OCI-LY7 (cell line): Measurements from ENCODE around the gene CNTN5. TPM values are rescaled to one million over a fixed set of nuclear protein-coding genes. Genes with fewer than 3 reads are reported as not detected.
"Not testable (repeated sequence)": the region's sequence is repeated elsewhere in the genome, so short reads cannot be mapped to it uniquely, and the experiment has no call there.

Source experiments
- BruUV-seq: library from RNA; stranded (reverse); fragments of 400-500 nt; replicated peaks from 2 replicates; lab custom pipeline; 2021; lab: Mats Ljungman, UMichigan
- CTCF ChIA-PET: fragments of 300-600 bp; sonication (Branson Sonifier 250); formaldehyde crosslinking; loops from one replicate; lab custom pipeline; 2022; ENCODE audit warnings: antibody characterized with exemption; ENCODE audit not compliant: unreplicated experiment; lab: Charles Lee
- POLR2A ChIA-PET: fragments of 300-600 bp; sonication (Branson Sonifier 250); formaldehyde crosslinking; loops from one replicate; lab custom pipeline; 2022; ENCODE audit warnings: antibody characterized with exemption; lab: Charles Lee
- DNase-seq: peaks from one replicate; pipeline ENCODE4 v3.0.0-alpha.2; 2015; ENCODE audit warnings: low spot score
- H2AFZ ChIP-seq: fragments of 200-600 bp; sonication (generic), shearing (Covaris generic); 2 replicates; pipeline ENCODE4 v1.6.1; 2014; ENCODE audit warnings: mild to moderate bottlenecking, antibody characterized with exemption, low read length, moderate library complexity
- H3K27ac ChIP-seq: fragments of 200-600 bp; sonication (generic); 2 replicates; pipeline ENCODE4 v1.5.1; 2014; ENCODE audit warnings: mixed run types, low read depth, mild to moderate bottlenecking, moderate library complexity, low read length, inconsistent platforms; ENCODE audit not compliant: poor library complexity, severe bottlenecking
- H3K36me3 ChIP-seq: fragments of 200-600 bp; sonication (generic); 2 replicates; pipeline ENCODE4 v1.6.1; 2014; ENCODE audit warnings: mild to moderate bottlenecking, antibody characterized with exemption, low read length, moderate library complexity, mixed read lengths; ENCODE audit not compliant: insufficient read depth
- H3K4me1 ChIP-seq: fragments of 200-600 bp; sonication (generic); 2 replicates; pipeline ENCODE4 v1.5.1; 2014; ENCODE audit warnings: mild to moderate bottlenecking, low read length; ENCODE audit not compliant: insufficient read depth, poor library complexity, severe bottlenecking
- H3K4me2 ChIP-seq: fragments of 200-600 bp; sonication (generic); 2 replicates; pipeline ENCODE4 v1.6.1; 2014; ENCODE audit warnings: mild to moderate bottlenecking, low read length
- H3K4me3 ChIP-seq: fragments of 200-600 bp; sonication (generic); 2 replicates; pipeline ENCODE4 v1.5.1; 2014; ENCODE audit warnings: mild to moderate bottlenecking, low read depth, low read length; ENCODE audit not compliant: poor library complexity, severe bottlenecking
- H3K79me2 ChIP-seq: fragments of 200-600 bp; sonication (generic); 2 replicates; pipeline ENCODE4 v1.6.1; 2016; ENCODE audit warnings: low read depth, mild to moderate bottlenecking, low read length, moderate library complexity, mixed read lengths; ENCODE audit not compliant: insufficient read depth
- H3K9me2 ChIP-seq: fragments of 200-600 bp; sonication (generic); 2 replicates; pipeline ENCODE4 v1.6.1; 2016; ENCODE audit warnings: mild to moderate bottlenecking, low read length, mixed read lengths; ENCODE audit not compliant: insufficient read depth
- H3K9me3 ChIP-seq: fragments of 200-600 bp; sonication (generic); 2 replicates; pipeline ENCODE4 v1.6.1; 2014; ENCODE audit warnings: mild to moderate bottlenecking, mixed run types, low read length, mixed read lengths
- H4K20me1 ChIP-seq: fragments of 200-600 bp; sonication (generic); 2 replicates; pipeline ENCODE4 v1.6.1; 2014; ENCODE audit warnings: mild to moderate bottlenecking, antibody characterized with exemption, low read length, moderate library complexity, mixed read lengths; ENCODE audit not compliant: insufficient read depth
- EZH2phosphoT487 ChIP-seq: fragments of 200-600 bp; sonication (generic); IDR thresholded peaks from 2 replicates; pipeline ENCODE4 v1.6.1; 2018; ENCODE audit warnings: low read depth, borderline replicate concordance, mild to moderate bottlenecking, mixed run types, antibody characterized with exemption, low read length, moderate library complexity, mixed read lengths
- intact Hi-C: fragments of 100-400 bp; cut with micrococcal nuclease; formaldehyde crosslinking; loops from one replicate; pipeline ENCODE4 v1.10.0; 2022; ENCODE audit not compliant: unreplicated experiment
- total RNA-seq, 2 experiments: library from RNA; depleted of rRNA in 1 of 2; stranded (reverse); fragments of >200 nt in 1 of 2; shearing (Covaris generic) in 1 of 2; gene quantifications; 2 replicates each; pipeline ENCODE4 v1.2.3, GENCODE V29; 2014 to 2022
- TF ChIP-seq, protein P1 (sequence below): fragments of 200-600 bp; sonication (generic); conservative IDR thresholded peaks from 2 replicates; pipeline ENCODE4 v1.5.1; 2014; ENCODE audit warnings: mild to moderate bottlenecking, antibody characterized with exemption, low read length, moderate library complexity, mixed read lengths

CNTN5 gene
- total RNA-seq, 2 experiments from 2014 or later = not detected

DNA sequence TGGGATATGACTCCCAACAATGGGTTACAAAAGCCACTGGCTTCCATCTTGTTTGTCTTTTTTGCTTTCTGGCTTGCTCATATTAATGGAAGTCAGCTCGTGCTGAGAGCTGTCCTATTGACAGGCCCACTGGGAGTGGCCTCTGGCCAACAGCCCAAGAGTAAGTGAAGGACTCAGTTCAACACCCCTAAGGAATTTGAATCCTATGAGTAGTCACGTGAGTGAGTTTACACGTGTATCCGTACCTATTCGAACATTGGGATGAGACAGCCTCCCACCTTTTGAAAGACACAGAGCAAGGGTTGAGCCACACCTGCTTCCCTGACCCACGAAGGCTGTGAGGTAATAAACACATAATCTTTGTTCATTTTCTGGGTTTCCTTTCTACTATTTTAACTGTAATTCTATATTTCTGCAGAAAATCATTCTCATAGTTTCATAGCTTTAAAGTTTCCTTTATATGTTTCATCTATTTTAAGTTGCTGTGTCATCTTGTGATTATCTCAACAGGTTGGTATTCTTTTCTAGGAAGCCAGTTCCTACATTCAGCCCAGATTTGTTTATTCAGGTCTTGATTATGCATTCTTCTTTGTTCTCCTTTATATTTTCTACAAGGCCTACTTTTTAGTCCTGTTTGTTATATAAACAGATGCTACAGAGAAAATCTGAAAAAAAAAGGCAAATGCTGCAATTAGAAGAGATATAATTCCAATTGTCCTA, 802.3 kb downstream of the CNTN5 start:
- H2AFZ ChIP-seq = no peak overlapping the region
- no peaks in the 10 kb centered on the region for H4K20me1 ChIP-seq
- H3K4me3 ChIP-seq = no peak overlapping the region
- H3K4me1 ChIP-seq = no peaks in the 10 kb centered on the region
- H3K36me3 ChIP-seq = no peaks in the 10 kb centered on the region
- H3K9me2 ChIP-seq = no peaks in the 10 kb centered on the region
- H3K9me3 ChIP-seq = no peaks in the 10 kb centered on the region
- no peak overlapping the region for H3K4me2 ChIP-seq
- ChIA-PET POLR2A (no interaction called here), CTCF (no interaction called here)
- TF ChIP-seq EZH2phosphoT487 = no peak
- TF ChIP-seq, protein P1, sequence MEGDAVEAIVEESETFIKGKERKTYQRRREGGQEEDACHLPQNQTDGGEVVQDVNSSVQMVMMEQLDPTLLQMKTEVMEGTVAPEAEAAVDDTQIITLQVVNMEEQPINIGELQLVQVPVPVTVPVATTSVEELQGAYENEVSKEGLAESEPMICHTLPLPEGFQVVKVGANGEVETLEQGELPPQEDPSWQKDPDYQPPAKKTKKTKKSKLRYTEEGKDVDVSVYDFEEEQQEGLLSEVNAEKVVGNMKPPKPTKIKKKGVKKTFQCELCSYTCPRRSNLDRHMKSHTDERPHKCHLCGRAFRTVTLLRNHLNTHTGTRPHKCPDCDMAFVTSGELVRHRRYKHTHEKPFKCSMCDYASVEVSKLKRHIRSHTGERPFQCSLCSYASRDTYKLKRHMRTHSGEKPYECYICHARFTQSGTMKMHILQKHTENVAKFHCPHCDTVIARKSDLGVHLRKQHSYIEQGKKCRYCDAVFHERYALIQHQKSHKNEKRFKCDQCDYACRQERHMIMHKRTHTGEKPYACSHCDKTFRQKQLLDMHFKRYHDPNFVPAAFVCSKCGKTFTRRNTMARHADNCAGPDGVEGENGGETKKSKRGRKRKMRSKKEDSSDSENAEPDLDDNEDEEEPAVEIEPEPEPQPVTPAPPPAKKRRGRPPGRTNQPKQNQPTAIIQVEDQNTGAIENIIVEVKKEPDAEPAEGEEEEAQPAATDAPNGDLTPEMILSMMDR = no peak
- intact Hi-C loops = no loop called here
- DNase-seq = no peak
- no peaks in the 10 kb centered on the region for H3K79me2 ChIP-seq
- BruUV-seq = no TSS peak
- H3K27ac ChIP-seq = no peak overlapping the region

DNA sequence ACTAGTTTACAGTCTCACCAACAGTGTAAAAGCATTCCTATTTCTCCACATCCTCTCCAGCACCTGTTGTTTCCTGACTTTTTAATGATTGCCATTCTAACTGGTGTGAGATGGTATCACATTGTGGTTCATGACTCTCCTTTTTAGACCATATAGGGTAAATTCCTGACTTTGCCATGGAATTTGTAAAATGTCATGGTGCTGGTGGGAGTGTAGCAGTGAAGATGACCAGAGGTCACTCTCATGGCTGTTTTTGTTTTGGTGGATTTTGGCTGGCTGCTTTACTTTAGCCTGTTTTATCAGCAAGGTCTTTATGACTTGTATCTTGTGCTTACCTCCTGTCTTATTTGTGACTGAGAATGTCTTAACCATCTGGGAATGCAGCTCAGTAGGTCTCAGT, 816.0 kb downstream of the CNTN5 start:
- H3K27ac ChIP-seq, CTCF ChIA-PET, H3K4me3 ChIP-seq, POLR2A ChIA-PET, H2AFZ ChIP-seq, BruUV-seq, H3K9me3 ChIP-seq, H3K4me2 ChIP-seq, H3K36me3 ChIP-seq, H3K9me2 ChIP-seq, H4K20me1 ChIP-seq, H3K79me2 ChIP-seq, H3K4me1 ChIP-seq, DNase-seq, intact Hi-C loops: not testable (repeated sequence)

DNA sequence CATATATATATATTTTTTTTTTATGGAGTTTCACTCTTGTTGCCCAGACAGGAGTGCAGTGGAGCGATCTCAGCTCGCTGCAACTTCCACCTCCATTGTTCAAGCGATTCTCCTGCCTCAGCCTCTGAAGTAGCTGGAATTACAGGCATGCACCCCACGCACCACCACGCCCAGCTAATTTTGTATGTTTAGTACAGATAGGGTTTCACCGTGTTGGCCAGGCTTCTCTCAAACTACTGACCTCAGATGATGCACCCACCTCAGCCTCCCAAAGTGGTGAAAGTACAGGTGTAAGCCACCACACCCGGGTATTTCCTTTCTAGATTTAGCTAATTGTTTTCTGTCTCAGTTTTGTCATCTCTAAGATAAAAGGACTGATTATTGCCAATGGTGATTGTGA, 821.1 kb downstream of the CNTN5 start:
- no peak overlapping the region for H3K4me2 ChIP-seq
- no peaks in the 10 kb centered on the region for H3K79me2 ChIP-seq
- no peak overlapping the region for H3K4me3 ChIP-seq
- H3K4me1 ChIP-seq = no peaks in the 10 kb centered on the region
- ChIA-PET CTCF (no interaction called here), POLR2A (no interaction called here)
- H4K20me1 ChIP-seq = no peaks in the 10 kb centered on the region
- H3K27ac ChIP-seq = no peak overlapping the region
- TF ChIP-seq, protein P1 = no peak
- TF ChIP-seq EZH2phosphoT487 = no peak
- BruUV-seq = no TSS peak
- DNase-seq = no peak
- no peaks in the 10 kb centered on the region for H3K36me3 ChIP-seq
- H2AFZ ChIP-seq = no peak overlapping the region
- no peaks in the 10 kb centered on the region for H3K9me2 ChIP-seq
- no peaks in the 10 kb centered on the region for H3K9me3 ChIP-seq
- intact Hi-C loops = no loop called here
